Upper lobe of left lung (tissue), 4 donors: ENCODE results near the gene MGAT4B.

Source experiments
- EP300 ChIP-seq, 4 donors: sonication (generic); formaldehyde crosslinking; IDR thresholded peaks; one replicate each; pipeline ENCODE4 v1.5.1; 2017; ENCODE audit warnings: antibody characterized with exemption in 4 of 4, control low read depth in 2 of 4
- TF ChIP-seq, protein P1 (sequence below), 6 experiments: fragments of 450-650 bp in 4 of 6; fragments of 200-600 bp in 2 of 6; sonication (generic) in 2 of 6; IDR thresholded peaks; one replicate each; pipeline ENCODE4 v1.5.1; 2016 to 2019; ENCODE audit warnings: antibody characterized with exemption in 6 of 6

DNA sequence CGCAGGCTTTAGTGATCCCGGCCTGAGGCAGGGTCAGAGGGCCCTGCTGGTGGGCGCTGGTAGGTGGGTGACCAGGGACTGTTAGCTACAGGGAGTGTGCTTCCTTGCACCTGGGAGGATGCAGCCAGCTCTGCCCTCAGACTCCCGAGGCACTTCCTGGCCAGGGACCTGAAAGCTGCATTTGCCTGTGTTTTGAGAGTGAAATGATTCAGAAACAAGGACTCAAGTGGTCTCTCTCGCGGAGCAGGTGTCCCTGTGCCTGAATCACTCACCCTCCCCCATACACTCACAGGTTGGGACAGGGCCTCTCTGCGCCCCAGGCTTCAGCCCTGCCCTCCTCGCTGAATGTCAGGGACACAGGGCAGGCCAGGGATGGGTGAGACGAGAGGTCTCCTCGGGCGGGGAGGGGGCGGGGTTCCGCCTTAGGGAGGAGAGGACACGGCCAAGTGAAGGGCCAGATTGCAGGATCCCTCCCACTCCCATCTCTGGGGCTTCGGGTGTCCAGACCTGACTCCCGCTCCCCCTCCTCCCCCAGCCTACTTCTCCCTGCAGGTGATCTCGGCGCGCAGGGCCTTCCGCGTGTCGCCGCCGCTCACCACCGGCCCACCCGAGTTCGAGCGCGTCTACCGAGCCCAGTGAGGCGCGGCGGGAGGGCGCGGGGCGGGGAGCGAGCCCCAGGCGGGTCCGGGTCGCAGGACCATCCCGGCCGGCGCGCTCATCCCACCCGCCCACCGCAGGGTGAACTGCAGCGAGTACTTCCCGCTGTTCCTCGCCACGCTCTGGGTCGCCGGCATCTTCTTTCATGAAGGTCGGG lies 11.4 kb downstream of the MGAT4B start:
- TF ChIP-seq, protein P1, sequence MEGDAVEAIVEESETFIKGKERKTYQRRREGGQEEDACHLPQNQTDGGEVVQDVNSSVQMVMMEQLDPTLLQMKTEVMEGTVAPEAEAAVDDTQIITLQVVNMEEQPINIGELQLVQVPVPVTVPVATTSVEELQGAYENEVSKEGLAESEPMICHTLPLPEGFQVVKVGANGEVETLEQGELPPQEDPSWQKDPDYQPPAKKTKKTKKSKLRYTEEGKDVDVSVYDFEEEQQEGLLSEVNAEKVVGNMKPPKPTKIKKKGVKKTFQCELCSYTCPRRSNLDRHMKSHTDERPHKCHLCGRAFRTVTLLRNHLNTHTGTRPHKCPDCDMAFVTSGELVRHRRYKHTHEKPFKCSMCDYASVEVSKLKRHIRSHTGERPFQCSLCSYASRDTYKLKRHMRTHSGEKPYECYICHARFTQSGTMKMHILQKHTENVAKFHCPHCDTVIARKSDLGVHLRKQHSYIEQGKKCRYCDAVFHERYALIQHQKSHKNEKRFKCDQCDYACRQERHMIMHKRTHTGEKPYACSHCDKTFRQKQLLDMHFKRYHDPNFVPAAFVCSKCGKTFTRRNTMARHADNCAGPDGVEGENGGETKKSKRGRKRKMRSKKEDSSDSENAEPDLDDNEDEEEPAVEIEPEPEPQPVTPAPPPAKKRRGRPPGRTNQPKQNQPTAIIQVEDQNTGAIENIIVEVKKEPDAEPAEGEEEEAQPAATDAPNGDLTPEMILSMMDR (IDR thresholded peaks at IDR 0.05), result no peak
- no peak for TF ChIP-seq EP300 (IDR thresholded peaks at IDR 0.05)
